Breast epithelium (tissue), 4 donors: ENCODE data around the gene SEMA3E. TPM values are rescaled to one million over a fixed set of nuclear protein-coding genes. Genes with fewer than 3 reads are reported as not detected.
"Not testable (repeated sequence)": the region's sequence is repeated elsewhere in the genome, so short reads cannot be mapped to it uniquely, and the experiment has no call there.

Source experiments
- DNase-seq, 2 donors: peaks; one replicate each; pipeline ENCODE4 v3.0.0-alpha.2; 2019; ENCODE audit warnings: low spot score in 2 of 2
- H3K27ac ChIP-seq, 2 donors: fragments of 200-600 bp; sonication (generic) in 1 of 2; one replicate each; pipeline ENCODE4 v1.5.1; 2016 to 2019; ENCODE audit warnings: mild to moderate bottlenecking in 1 of 2
- H3K27me3 ChIP-seq, 2 donors: fragments of 200-600 bp; sonication (generic) in 1 of 2; one replicate each; pipeline versions ENCODE4 v1.5.1 to v1.6.0; 2017 to 2019; ENCODE audit warnings: control low read depth in 1 of 2, mild to moderate bottlenecking in 1 of 2
- H3K36me3 ChIP-seq: fragments of 200-600 bp; one replicate; pipeline ENCODE4 v1.5.1; 2019
- H3K4me1 ChIP-seq, 2 donors: fragments of 200-600 bp; sonication (generic); one replicate each; pipeline ENCODE4 v1.5.1; 2016 to 2019; ENCODE audit warnings: control low read depth in 1 of 2
- H3K4me3 ChIP-seq, 3 donors: fragments of 200-600 bp; sonication (generic); 1 replicate in 2 of 3; 2 replicates in 1 of 3; pipeline ENCODE4 v1.5.1; 2016 to 2019; ENCODE audit warnings: mild to moderate bottlenecking in 3 of 3, moderate library complexity in 2 of 3
- H3K9me3 ChIP-seq, 2 donors: fragments of 200-600 bp; sonication (generic) in 1 of 2; one replicate each; pipeline ENCODE4 v1.5.1; 2016 to 2019; ENCODE audit warnings: control low read depth in 1 of 2
- POLR2A ChIP-seq: fragments of 450-650 bp; IDR thresholded peaks from one replicate; pipeline ENCODE4 v1.6.1; 2016; ENCODE audit warnings: antibody characterized with exemption, mild to moderate bottlenecking, moderate library complexity
- POLR2AphosphoS5 ChIP-seq, 3 donors: sonication (generic); formaldehyde crosslinking; IDR thresholded peaks; one replicate each; pipeline ENCODE4 v1.6.1; 2017; ENCODE audit warnings: antibody characterized with exemption in 3 of 3
- intact Hi-C: fragments of 100-400 bp; cut with DNase I; formaldehyde crosslinking; loops from one replicate; pipeline ENCODE4 v1.15.1; 2023; ENCODE audit warnings: low total_unique reads
- total RNA-seq, 3 donors: library from RNA; depleted of rRNA; stranded (reverse); fragments of >200 nt; gene quantifications; one replicate each; pipeline ENCODE4 v1.1.0, GENCODE V29; 2016
- TF ChIP-seq, protein P1 (sequence below), 3 donors: fragments of 450-650 bp; IDR thresholded peaks; one replicate each; pipeline ENCODE4 v1.5.1; 2016 to 2017; ENCODE audit warnings: antibody characterized with exemption in 3 of 3, mild to moderate bottlenecking in 3 of 3, moderate library complexity in 3 of 3

Gene SEMA3E
- total RNA-seq, 3 donors from 2014 or later, result 4.3 to 13.5 (median 11.8) TPM

DNA sequence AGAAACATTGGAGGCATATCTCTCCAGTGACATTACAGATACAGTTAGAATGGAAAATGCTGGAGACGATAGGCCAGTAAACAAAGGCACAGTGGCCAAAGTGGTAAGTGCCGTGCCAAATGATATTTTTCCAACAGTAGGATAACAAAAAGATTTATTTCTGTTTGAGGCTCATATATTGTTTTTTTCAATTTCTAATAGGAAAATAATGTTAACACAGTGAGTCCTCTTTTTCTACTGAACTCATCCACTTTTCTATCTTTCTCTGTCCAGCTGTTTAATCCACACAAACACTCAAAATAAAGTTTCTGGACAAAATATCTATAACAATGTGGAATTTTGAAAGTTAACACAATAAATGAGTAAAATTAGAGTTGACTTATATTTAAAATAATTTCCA is 201.3 kb downstream of the SEMA3E start:
- DNase-seq, result no peak
- Histone ChIP-seq H3K36me3 (no peaks in the 10 kb centered on the region), H3K9me3 (no peaks in the 10 kb centered on the region), H3K4me1 (no peaks in the 10 kb centered on the region), H3K27me3 (no peaks in the 10 kb centered on the region), H3K4me3 (no peak overlapping the region), H3K27ac (no peak overlapping the region)
- TF ChIP-seq, protein P1, sequence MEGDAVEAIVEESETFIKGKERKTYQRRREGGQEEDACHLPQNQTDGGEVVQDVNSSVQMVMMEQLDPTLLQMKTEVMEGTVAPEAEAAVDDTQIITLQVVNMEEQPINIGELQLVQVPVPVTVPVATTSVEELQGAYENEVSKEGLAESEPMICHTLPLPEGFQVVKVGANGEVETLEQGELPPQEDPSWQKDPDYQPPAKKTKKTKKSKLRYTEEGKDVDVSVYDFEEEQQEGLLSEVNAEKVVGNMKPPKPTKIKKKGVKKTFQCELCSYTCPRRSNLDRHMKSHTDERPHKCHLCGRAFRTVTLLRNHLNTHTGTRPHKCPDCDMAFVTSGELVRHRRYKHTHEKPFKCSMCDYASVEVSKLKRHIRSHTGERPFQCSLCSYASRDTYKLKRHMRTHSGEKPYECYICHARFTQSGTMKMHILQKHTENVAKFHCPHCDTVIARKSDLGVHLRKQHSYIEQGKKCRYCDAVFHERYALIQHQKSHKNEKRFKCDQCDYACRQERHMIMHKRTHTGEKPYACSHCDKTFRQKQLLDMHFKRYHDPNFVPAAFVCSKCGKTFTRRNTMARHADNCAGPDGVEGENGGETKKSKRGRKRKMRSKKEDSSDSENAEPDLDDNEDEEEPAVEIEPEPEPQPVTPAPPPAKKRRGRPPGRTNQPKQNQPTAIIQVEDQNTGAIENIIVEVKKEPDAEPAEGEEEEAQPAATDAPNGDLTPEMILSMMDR (IDR thresholded peaks at IDR 0.05), result no peak
- TF ChIP-seq POLR2AphosphoS5 (IDR thresholded peaks at IDR 0.05), result no peak
- intact Hi-C loops, result loop anchor here (10.0 kb wide), 1 partner anchor 67 kb away; no protein-coding TSS in a partner anchor

DNA sequence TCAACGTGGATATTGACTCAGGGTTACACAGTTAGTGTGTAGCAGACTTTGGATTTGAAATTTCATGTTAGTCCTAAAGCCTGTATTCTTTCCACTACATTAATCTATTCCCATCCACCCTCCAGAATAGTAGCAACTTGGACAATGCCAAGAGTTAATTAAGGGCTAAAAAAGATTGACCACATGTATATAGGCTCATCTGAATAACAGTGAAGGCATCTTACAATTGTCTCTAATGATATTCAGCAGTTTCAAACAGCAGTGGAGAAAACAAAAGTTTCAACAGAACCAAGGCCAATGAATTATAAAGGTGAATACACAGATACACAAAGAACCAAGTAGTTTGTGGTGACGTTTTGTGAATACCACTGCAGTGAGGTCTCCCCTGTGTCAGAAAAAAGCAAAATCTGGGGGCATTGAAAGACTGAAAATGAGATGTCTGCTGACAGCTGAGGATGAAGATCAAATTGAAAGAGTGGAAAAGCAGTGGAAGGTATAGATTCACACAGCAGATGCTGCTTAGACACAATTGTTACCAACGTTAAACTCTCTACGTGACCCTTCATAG is 202.8 kb downstream of the SEMA3E start:
- Histone ChIP-seq H3K4me1 (no peaks in the 10 kb centered on the region), H3K4me3 (no peak overlapping the region), H3K27ac (no peak overlapping the region), H3K36me3 (no peaks in the 10 kb centered on the region), H3K27me3 (no peaks in the 10 kb centered on the region), H3K9me3 (no peaks in the 10 kb centered on the region)
- intact Hi-C loops, result loop anchor here (10.0 kb wide), 1 partner anchor 69 kb away; no protein-coding TSS in a partner anchor
- TF ChIP-seq, protein P1 (IDR thresholded peaks at IDR 0.05), result no peak
- TF ChIP-seq POLR2A, result no peak
- TF ChIP-seq POLR2AphosphoS5 (IDR thresholded peaks at IDR 0.05), result no peak
- DNase-seq, result no peak

DNA sequence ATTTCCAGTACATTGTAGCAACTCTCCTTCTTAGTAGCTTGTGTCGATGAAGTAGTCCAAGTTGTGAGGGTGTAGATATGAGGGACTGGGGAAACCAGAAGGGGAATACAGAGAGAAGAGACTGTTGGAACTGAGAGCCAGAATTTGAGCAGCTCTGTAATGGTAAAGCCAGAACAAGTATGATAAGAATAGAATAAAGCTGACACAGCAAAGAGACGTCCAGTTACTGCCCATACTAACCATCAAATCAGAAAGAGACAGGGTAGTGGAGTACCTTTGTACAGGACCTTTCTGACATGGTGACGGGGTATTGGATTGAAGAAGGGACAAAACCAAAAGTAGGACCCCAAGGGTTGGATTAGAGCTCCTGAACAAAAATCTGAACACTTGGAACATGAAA is 206.0 kb downstream of the SEMA3E start:
- intact Hi-C loops, result loop anchor here (10.0 kb wide), 1 partner anchor 72 kb away; no protein-coding TSS in a partner anchor
- DNase-seq, result no peak
- no peak overlapping the region for H3K27ac ChIP-seq
- no peaks in the 10 kb centered on the region for H3K36me3 ChIP-seq
- TF ChIP-seq, protein P1 (IDR thresholded peaks at IDR 0.05), result no peak
- TF ChIP-seq POLR2AphosphoS5 (IDR thresholded peaks at IDR 0.05) (no peak), POLR2A (no peak)
- H3K27me3 ChIP-seq, result no peaks in the 10 kb centered on the region
- H3K4me3 ChIP-seq, result no peak overlapping the region
- H3K9me3 ChIP-seq, result no peaks in the 10 kb centered on the region
- H3K4me1 ChIP-seq, result no peaks in the 10 kb centered on the region

DNA sequence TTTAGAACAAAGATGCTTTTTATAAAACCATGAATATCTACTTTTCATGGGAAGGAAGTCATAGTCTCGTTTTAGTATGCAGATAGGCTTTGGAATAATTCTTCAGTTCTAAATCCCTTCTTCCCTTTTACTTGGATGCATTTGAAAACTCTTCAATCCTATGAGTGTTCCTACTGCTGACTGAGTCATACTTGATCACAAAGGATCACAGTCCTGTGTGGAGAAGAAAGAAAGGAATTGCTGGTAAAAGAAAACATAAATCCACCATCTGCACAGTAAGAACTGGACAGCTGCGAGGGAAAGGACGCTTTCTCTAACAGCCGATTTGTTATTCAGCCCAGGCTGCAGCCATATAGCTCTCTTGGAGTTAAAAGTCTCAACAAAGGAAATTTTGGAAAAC is 209.9 kb downstream of the SEMA3E start:
- no peak for DNase-seq
- Histone ChIP-seq H3K9me3 (no peaks in the 10 kb centered on the region), H3K36me3 (no peaks in the 10 kb centered on the region), H3K27me3 (no peaks in the 10 kb centered on the region), H3K27ac (no peak overlapping the region), H3K4me1 (no peaks in the 10 kb centered on the region), H3K4me3 (no peak overlapping the region)
- intact Hi-C loops, result no loop called here
- TF ChIP-seq, protein P1 (IDR thresholded peaks at IDR 0.05), result no peak
- TF ChIP-seq POLR2A (no peak), POLR2AphosphoS5 (IDR thresholded peaks at IDR 0.05) (no peak)

DNA sequence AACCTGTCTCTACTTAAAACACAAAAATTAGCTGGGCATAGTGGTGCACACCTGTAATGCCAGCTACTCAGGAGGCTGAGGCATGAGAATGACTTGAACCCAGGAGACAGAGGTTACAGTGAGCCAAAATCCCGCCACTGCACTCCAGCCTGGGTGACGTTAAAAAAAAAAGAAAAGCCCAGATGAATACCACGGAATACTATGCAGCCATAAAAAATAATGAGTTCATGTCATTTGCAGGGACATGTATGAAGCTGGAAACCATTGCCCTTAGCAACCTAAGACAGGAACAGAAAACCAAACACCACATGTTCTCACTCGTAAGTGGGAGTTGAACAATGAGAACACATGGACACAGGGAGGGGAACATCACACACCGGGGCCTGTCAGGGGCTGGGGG is 218.7 kb downstream of the SEMA3E start:
- DNase-seq, H3K4me3 ChIP-seq, H3K4me1 ChIP-seq, intact Hi-C loops, H3K9me3 ChIP-seq, H3K27ac ChIP-seq, H3K36me3 ChIP-seq, H3K27me3 ChIP-seq: not testable (repeated sequence)

DNA sequence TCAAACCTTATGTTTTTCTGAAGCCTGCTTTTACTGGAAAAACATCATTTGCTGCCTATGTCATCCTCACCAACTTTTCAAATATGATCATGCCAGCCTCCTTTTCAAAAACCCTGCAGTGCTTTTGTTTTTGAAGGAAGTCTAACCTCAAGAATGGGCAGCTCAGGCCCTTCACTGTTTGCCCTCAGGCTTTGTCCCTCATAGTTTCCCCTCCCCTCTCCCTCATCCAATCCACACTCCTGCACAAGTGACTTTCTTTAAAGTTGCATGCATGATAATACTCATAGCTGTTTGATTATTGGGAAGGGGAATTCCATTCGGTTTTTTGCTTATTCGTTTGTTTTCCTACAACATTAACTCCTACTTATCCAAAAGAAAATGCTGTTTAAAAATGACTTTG is 219.4 kb downstream of the SEMA3E start:
- Histone ChIP-seq H3K4me3 (no peak overlapping the region), H3K36me3 (peaks cover 6% of the 10 kb centered on the region), H3K9me3 (no peaks in the 10 kb centered on the region), H3K27me3 (no peaks in the 10 kb centered on the region), H3K4me1 (no peaks in the 10 kb centered on the region), H3K27ac (no peak overlapping the region)
- intact Hi-C loops, result no loop called here
- TF ChIP-seq POLR2A (no peak), POLR2AphosphoS5 (IDR thresholded peaks at IDR 0.05) (no peak)
- TF ChIP-seq, protein P1 (IDR thresholded peaks at IDR 0.05), result no peak
- no peak for DNase-seq
